ENCODE data around the gene PAX2.
A peak's percentile ranks its signal among the peaks of the same experiment; 100 is the strongest.

PAX2 gene

GRCh38 chr10:100791369-100792058, 46.1 kb downstream of the PAX2 start:
- Mint-ChIP-seq H3K4me3 (peak overlapping the region in 1 of 3 experiments; percentile 4), H3K4me1 (peaks cover 66% of the 10 kb centered on the region), H3K27me3 (ENCODE audit: low read depth) (peaks cover 17% of the 10 kb centered on the region), H3K27ac (peak overlapping the region; percentile 55 to 87 (median 76)), H3K9me3 (no peaks in the 10 kb centered on the region), H3K36me3 (ENCODE audit: low read depth) (peaks cover 27% of the 10 kb centered on the region)
- no peak for TF ChIP-seq CTCF (IDR thresholded peaks at IDR 0.05; ENCODE audit: unreplicated experiment in 3 of 3)

GRCh38 chr10:100792574-100792973, 47.2 kb downstream of the PAX2 start:
- H3K4me3 Mint-ChIP-seq: no peak overlapping the region
- no peaks in the 10 kb centered on the region for H3K9me3 Mint-ChIP-seq
- no peak for TF ChIP-seq CTCF (IDR thresholded peaks at IDR 0.05; ENCODE audit: unreplicated experiment in 3 of 3)
- peaks cover 15% of the 10 kb centered on the region for H3K27me3 Mint-ChIP-seq (ENCODE audit: low read depth)
- peaks cover 29% of the 10 kb centered on the region for H3K36me3 Mint-ChIP-seq (ENCODE audit: low read depth)
- H3K4me1 Mint-ChIP-seq: peaks cover 63% of the 10 kb centered on the region
- peak overlapping the region; percentile 60 to 87 (median 66) for H3K27ac Mint-ChIP-seq

- peaks cover 26% of the 10 kb centered on the region for H3K36me3 Mint-ChIP-seq (ENCODE audit: low read depth)
- H3K27me3 Mint-ChIP-seq (ENCODE audit: low read depth): peaks cover 10% of the 10 kb centered on the region
- no peaks in the 10 kb centered on the region for H3K9me3 Mint-ChIP-seq
- peak overlapping the region; percentile 30 to 87 (median 60) for H3K27ac Mint-ChIP-seq
- TF ChIP-seq CTCF (IDR thresholded peaks at IDR 0.05; ENCODE audit: unreplicated experiment in 3 of 3): no peak
- no peak overlapping the region for H3K4me3 Mint-ChIP-seq
- H3K4me1 Mint-ChIP-seq: peaks cover 60% of the 10 kb centered on the region
Observed at GRCh38 chr10:100793055-100793454, 47.7 kb downstream of the PAX2 start.

- H3K4me3 Mint-ChIP-seq: no peak overlapping the region
Observed at GRCh38 chr10:100799881-100800280, 54.5 kb downstream of the PAX2 start.

GRCh38 chr10:100800931-100801330, 55.5 kb downstream of the PAX2 start:
- Mint-ChIP-seq H3K9me3 (no peaks in the 10 kb centered on the region), H3K27me3 (ENCODE audit: low read depth) (peaks cover 47% of the 10 kb centered on the region), H3K4me3 (no peak overlapping the region), H3K27ac (no peak overlapping the region), H3K36me3 (ENCODE audit: low read depth) (peaks cover 22% of the 10 kb centered on the region), H3K4me1 (peaks cover 28% of the 10 kb centered on the region)
- no peak for TF ChIP-seq CTCF (IDR thresholded peaks at IDR 0.05; ENCODE audit: unreplicated experiment in 3 of 3)

More at GRCh38 chr10:100799881-100800280, 54.5 kb downstream of the PAX2 start:
- Mint-ChIP-seq H3K4me1 (peaks cover 28% of the 10 kb centered on the region), H3K27me3 (ENCODE audit: low read depth) (peaks cover 37% of the 10 kb centered on the region), H3K36me3 (ENCODE audit: low read depth) (peaks cover 25% of the 10 kb centered on the region), H3K9me3 (no peaks in the 10 kb centered on the region), H3K27ac (no peak overlapping the region)
- TF ChIP-seq CTCF (IDR thresholded peaks at IDR 0.05; ENCODE audit: unreplicated experiment in 3 of 3): no peak

GRCh38 chr10:100802196-100802595, 56.8 kb downstream of the PAX2 start:
- Mint-ChIP-seq H3K27me3 (ENCODE audit: low read depth) (peaks cover 58% of the 10 kb centered on the region), H3K4me1 (peaks cover 28% of the 10 kb centered on the region), H3K36me3 (ENCODE audit: low read depth) (peaks cover 20% of the 10 kb centered on the region), H3K4me3 (no peak overlapping the region), H3K9me3 (no peaks in the 10 kb centered on the region), H3K27ac (no peak overlapping the region)
- no peak for TF ChIP-seq CTCF (IDR thresholded peaks at IDR 0.05; ENCODE audit: unreplicated experiment in 3 of 3)

Data from nephron (organoid).